Measurements from ENCODE around the gene ERN2.
"Not testable (repeated sequence)": the region's sequence is repeated elsewhere in the genome, so short reads cannot be mapped to it uniquely, and the experiment has no call there.

Gene ERN2

DNA sequence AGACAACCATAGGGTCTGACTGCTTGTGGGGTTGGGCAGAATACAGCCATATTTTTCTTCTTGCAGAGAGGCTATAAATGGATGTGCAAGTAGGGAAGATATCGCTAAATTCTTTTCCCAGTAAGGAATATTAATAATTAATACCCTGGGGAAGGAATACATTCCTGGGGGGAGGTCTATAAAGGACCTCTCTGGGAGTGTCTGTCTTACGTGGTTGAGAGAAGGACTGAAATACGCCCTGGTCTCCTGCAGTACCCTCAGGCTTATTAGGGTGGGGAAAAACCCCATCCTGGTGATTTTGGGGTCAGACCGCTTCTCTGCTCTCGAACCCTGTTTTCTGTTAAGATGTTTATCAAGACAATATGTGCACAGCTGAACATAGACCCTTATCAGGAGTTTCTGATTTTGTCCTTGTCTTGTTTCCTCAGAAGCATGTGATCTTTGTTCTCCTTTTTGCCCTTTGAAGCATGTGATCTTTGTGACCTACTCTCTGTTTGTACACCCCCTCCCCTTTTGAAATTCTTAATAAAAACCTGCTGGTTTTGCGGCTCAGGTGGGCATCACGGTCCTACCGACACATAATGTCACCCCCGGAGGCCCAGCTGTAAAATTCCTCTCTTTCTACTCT, 9.7 kb upstream of the ERN2 start:
- DNase-seq (ENCODE audit: low read depth, low spot score): not testable (repeated sequence)

DNA sequence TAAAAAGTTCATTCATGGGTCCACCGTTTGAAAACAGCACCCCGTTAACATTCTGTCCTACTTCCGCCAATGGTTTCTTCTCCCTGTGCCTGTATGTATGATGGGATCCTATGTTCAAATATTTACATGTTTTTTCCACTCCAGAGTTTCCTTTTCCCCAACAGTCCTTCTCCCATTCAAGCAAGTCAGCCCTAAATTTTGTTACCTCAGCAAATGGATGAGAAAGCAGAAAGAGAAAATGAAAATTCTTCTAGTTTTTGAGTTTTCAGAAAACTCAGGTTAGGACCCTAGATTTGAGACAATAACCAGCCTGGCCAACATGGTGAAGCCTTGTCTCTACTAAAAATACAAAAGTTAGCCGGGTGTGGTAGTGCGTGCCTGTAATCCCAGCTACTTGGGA, 3.5 kb upstream of the ERN2 start:
- DNase-seq (ENCODE audit: low read depth, low spot score): no peak

DNA sequence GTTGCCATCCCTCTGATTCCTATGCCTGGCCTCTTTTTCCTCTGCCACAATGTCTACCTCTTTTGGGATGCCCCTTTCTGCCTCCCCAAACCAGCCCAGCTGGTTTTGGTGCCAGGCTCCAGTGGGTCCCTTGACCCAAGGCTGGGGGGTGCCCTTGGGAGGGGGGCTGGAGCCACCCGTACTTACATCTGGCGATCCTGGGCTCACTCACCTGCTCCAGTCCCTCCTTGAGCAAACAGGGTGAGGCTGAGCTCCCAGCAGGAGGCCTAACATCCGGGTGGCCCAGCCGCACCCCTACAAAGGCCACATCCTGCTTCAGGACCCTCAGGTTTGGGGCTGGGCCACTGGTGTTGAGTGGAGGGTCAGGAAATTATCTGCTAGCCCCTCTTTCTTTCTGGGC, 1.2 kb downstream of the ERN2 start:
- DNase-seq (ENCODE audit: low read depth, low spot score): no peak

DNA sequence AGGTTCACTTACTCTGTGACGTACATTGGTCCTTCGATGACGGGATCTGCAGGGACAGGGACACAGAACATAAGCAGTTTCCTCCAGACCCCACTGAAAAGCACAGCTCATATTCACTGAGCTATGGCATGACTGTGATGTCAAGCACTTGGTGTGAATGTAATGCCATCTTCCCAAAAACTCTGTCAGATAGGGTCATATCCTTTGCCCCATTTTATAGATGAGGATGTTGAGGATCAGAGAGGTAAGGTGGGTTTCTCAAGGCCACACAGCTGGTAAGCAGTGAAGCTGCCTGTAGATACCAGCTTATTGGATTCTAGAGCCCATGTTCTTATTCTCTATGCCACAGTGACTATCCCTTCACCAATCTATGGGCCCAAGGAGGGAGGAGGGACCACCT, 2.5 kb downstream of the ERN2 start:
- no peak for DNase-seq (ENCODE audit: low read depth, low spot score)

DNA sequence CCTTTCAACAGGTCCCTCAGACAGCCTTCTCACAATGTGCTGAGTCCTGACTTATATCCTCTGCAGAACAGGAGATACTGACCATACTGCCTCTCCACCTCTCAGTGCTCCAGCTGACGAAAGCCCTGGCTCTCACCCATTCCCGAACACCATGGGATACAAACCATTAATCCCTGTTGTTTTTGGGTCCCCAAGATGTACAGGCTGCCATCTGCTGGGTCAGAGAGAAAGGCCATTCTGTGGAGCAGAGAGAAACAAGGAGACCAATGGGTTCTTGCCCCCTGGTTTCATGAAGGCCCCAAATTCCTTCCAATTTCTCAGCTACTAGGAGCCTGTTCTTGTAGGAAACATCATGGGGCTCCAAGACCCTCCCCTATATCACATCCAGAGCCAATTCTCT, 3.0 kb downstream of the ERN2 start:
- DNase-seq (ENCODE audit: low read depth, low spot score): no peak

DNA sequence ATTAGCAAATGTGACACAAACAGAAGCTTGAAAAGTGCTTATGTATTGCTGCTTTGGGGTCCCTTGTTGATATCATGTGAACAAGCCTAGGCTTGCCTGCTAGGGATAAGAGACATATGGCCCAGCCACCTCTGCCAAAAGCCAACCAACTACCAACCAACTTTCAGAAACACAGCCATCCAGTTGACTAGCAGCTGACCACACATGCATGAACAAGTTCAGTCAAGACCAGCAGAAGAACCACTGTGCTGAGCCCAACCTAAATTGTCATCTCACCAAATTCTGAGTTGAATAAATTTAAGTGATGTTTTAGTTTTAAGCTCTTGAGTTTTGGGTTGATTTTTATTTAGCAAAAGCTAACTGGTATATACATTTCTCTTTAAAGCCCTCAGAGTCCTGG, 3.5 kb downstream of the ERN2 start:
- DNase-seq (ENCODE audit: low read depth, low spot score): no peak

DNA sequence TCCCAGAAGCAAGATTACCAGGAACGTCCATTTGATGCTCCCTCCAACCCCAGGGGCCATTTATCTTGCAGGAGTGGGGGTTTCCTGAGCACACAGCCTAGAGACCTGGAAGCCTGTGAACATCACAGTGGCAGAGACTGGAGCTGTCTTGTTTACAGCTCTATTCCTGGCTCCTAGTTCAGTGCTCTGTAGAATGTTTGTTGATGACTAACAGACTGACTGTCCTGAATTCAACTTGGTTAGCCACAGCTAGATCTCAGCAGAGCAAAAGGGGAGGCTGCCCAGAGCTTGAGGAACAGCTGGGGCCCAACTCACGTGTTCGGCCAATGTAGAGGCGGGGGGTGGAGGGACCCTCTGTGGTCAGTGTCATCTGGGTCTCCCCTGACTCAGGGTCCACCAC, 6.6 kb downstream of the ERN2 start:
- DNase-seq (ENCODE audit: low read depth, low spot score): no peak

DNA sequence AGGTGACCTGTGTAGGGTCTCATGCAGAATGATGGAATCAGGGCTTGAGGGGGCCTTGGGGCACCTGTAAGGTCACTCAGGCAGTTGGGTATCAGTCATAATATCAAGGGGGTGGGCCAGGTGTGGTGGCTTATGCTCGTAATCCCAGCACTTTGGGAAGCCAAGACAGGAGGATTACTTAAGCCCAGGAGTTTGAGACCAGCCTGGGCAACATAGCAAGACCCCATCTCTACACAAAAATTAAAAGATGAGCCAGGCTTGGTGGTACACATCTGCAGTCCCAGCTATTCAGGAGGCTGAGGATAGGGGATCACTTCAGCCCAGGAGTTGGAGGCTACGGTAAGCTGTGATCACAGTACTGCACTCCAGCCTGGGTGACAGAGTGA, 7.5 kb downstream of the ERN2 start:
- DNase-seq (ENCODE audit: low read depth, low spot score): no peak

DNA sequence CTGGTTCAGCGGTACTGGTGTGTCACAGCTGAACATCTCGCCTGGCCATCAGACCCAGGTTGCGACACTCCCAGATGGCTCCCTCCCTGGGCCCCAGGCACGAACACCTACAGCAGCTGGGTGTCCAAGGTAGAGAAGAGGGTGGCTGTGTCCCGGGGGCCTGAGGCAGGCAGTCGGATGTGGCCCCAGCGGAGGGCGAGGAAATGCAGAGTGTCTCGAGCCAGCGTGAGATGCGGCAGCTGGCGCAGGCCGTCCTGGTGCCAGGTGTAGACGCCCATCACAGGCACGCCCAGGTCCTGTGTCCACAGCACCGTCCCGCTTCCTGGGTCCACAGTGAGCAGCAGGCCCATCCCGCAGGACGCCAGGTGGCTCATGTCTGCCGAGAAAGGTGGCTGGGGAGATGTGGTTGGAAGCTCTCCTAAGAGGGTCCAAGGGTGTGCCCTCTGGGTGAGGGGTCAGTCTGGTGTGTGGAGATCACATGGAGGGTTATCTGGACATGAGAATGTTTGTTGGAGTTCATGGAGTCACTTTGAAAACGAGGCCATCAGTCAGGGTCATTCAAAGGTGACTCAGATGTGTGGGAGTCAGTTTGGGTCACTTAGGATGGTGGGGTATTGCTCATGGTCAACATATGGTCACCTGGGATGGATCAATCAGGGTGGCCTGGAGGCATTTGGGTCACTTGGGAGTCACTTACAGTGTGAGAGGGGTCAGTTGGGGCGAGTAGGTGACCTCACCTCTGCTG, 8.1 kb downstream of the ERN2 start:
- no peak for DNase-seq (ENCODE audit: low read depth, low spot score)

DNA sequence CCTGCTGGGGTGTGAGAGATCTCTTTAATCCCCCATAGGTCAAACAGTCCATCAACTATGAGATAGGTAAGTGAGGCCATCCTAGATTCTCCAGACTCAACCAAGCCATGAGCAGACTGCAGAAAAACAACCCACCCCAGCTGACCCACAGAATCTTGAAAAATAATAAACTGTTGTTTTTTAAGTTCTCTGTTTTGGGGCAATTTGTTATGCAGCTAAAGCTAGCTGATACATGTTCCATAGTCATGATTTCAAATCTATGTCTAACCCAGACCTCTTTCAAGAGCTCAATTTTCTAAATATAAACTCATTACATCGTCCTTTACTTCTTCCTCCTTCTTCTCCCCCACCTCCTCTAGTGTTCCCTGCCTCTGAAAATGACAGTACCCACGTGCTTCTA, 10.1 kb downstream of the ERN2 start:
- no peak for DNase-seq (ENCODE audit: low read depth, low spot score)

DNA sequence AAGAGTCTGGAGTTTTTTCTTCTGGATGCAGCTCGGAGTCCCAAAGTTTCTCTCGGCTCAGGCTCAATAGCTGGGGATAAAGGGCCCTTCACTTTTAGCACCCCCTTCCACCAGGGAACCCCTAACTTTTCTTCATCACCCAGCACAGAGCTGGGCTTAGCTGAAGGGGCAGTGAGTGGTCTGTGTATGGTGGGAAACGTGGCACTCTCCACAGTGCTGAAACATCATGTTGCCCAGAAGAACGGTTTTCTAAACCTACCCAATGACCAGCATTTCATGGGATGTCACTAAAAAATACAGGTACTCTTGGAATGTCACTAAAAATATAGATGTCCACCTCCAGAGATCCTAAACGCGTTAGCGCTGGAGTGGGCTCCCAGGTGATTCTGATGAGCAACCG, 12.0 kb downstream of the ERN2 start:
- DNase-seq (ENCODE audit: low read depth, low spot score): no peak

DNA sequence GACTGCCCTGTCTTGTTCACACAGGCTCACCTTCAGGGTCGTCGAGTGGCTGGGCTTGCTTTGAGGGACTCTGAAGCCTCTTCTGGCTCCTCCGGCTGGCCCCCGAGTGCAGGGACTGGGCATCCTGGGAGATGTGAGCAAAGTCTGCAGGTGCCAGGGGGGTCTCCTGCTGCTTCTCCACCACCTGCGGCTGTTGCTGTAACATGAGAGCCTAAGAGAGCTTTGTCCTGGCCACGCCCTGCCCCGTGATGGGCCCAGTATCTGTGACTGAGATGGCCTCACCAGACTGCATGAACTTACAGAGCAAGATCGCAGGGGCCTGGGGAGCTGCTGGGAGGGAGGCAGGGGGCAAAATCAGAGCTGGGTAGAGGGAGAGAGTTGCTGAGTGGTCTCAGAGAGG, 12.5 kb downstream of the ERN2 start:
- DNase-seq (ENCODE audit: low read depth, low spot score): no peak

DNA sequence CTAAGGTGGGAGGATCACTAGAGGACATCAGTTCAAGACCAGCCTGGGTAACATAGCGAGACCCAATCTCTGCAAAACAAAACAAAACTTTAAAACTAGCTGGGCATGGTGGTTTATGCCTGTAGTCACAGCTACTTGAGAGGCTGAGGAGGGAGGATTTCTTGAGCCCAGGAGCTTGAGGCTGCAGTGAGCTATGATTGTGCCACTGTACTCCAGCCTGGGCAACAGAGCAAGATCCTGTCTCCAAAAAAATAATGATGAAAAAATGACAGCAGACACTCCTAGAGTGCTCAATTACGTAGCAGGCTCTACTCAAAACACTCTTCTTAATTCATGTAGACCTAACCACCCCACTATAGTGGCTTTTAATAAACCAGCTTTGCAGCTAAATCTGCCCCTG, 12.9 kb downstream of the ERN2 start:
- DNase-seq (ENCODE audit: low read depth, low spot score): no peak

DNA sequence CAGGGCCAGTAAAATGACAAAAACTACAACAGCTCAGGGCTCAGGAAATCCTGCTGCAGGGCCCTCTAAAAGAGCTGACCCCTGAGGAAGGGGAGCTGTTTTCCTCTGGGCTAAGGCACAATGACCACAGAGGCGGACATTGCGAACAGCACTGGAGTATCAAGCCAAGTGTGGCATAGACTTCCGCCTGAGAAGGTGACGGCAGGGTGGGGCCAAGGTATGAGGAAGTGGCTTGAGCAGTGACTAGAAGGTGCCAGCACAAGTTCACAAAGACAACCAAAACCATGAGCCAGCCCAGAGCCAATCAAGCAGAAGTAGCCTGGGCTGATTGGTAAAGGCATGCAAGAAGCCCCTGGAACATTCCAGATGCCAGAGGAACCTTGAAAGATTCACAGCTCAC, 13.9 kb downstream of the ERN2 start:
- DNase-seq (ENCODE audit: low read depth, low spot score): no peak

DNA sequence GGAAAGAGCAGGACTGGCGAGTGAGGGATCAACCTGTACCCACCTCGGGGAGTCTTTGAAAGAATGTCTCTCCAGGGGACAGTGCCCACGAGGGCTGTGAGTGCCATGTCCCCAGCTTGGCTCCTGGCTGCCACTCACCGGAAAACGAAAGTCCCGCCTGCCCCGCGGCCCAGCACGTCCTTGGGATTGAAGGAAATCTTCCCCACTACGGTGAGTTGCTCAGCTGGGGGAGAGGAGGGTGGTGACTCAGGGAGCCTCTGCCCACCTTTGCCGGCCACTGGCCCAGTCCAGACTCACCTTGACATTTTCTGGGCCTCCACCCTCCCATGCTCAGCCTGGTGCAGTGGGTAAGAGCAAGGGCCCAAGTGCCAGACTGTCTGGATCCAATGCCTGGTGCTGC, 17.3 kb downstream of the ERN2 start:
- no peak for DNase-seq (ENCODE audit: low read depth, low spot score)

DNA sequence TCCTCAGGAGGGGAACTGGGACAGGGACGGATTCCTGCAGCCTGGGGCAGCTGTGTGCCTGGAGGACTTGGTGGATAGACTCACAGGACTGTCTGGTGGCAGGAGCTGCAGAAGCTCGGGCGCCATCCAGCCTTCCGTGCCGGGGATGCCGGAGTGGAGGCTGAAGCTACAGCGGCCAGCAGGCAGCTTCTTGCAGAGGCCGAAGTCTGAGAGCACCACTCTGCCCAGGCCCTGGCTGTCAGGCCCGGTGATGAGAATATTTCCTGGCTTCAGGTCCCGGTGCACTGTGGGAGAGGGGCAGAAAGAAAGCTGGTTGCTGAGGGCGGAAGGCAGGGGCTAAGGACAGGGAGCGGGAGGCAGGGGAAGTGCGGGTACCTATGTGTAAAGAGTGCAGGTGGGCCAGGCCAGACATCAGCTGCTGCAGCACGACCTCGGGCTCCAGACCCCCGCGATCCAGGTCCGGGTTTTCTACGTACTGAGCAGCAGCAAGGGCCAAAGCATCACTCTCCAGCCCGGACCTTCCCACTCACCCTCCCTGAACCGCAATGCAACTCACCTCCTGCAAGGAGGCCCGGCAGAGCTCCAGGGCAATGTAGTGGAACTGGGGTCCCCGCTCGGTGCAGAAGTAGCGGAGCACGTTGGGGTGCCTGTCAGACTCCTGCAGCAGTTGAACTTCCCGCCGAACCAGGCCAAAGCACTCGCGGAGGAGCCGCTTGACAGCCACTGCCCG, 18.2 kb downstream of the ERN2 start:
- no peak for DNase-seq (ENCODE audit: low read depth, low spot score)

DNA sequence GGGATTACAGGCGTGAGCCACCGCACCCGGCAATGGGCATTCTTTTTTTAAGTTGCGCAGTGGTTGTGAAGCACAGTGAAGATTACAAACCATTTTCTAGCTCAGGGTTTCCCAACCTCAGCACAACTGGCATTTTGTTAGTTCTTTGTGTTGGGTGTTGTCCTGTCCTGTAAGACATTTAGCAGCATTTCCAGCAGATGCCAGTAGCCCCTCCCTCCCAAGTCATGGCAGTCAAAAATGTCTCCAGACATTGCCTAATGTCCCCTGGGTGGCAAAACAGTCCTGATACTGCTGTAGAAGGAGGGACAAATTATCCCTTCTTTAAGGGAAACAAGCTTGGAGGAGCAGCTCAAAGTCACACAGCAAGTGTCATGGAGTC, 18.8 kb downstream of the ERN2 start:
- DNase-seq (ENCODE audit: low read depth, low spot score): no peak

DNA sequence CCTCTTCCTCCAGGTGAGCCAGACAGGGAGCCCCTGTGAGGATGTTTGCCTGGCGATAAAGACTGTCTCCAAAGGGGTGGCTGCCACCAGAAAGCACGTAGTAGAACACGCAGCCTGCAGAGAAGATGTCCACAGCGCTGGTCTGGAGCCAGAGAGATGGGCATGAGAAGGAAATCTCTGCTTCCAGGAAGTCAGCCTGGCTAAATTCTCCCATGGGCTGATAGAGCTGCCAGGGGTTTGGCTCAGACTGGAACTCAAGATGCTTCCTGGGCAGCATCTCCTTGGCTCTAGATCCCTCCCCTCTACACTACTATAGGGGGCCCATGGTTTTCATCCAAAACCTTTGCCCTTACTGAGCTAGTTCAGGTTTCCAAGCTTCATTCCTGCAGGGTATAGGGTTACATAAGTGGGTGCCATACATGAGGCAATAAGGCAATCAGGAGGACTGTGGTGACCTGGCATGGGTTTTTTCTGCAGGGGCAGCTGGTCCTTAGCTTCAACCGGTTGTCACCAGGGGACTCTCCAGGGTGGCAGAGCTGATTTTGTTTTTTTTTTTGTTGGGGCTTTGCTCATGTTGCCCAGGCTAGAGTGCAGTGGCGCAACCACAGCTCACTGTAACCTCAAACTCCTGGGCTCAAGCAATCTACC, 20.7 kb downstream of the ERN2 start:
- no peak for DNase-seq (ENCODE audit: low read depth, low spot score)

DNA sequence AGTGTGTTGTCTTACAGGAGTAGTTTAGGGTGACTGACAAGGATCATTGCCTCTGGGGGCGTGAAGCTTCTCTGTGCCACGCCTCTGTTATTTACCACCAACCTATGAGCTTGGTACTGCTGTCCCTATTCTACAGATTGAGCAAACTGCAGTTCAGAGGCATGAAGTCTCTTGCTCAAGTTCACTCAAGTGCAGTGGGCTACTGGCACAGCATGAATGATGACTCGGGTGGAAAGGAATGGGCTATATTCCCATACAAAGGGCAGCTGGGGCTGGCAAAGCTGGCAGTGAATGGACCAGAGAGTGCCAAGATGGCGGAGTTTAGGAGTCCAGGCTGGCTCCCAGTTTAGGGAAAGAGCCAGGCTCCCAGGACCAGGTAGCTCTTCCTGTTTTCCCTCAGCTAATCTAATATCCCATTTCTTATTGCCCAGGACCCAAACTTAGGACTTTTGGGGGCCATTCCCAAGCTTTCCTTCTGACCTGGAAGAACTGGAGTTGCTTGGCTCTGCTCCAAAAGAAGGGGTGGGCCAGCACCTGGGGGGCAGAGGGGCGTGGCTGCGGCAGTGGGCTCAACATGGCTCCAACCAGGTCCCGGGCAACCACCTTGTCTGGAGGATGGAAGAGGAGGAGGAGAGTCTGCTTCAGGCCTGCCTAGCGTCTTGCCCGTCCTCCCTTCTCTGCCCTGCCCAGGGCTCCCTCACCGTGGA, 21.4 kb downstream of the ERN2 start:
- no peak for DNase-seq (ENCODE audit: low read depth, low spot score)

DNA sequence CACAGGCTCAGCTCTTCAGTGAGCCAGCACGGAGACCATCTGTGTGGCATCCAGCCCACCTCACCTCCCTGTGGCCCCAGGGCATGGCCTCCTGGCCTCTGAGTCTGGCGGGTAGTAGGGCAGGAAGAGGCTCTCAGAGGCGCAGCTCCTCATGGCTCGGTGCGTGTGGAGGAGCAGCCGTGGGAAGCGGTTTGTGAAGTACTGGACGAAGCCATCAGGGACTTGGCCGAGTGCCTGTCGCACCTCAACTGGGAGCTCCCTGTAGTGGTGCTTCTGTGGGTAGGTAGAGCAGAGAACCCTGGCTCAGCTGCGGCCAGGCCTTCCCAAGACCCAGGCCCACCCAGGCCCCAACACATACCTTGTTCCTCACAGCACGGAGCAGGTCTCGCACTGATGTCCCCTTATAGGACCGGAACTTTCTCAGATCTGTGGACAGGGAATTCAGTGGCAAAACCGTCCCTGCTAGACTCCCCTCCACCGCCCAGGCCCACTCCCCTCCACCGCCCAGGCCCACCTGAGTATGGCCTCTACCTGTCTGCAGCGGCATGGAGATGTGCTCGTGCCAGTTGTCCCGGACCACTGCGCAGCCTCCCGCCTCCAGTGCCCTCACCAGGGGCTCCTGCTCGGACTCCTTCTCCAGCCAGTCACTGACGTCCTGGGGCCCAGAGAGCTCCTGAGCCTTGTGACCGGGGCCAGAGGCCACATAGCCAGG, 22.1 kb downstream of the ERN2 start:
- no peak for DNase-seq (ENCODE audit: low read depth, low spot score)

DNA sequence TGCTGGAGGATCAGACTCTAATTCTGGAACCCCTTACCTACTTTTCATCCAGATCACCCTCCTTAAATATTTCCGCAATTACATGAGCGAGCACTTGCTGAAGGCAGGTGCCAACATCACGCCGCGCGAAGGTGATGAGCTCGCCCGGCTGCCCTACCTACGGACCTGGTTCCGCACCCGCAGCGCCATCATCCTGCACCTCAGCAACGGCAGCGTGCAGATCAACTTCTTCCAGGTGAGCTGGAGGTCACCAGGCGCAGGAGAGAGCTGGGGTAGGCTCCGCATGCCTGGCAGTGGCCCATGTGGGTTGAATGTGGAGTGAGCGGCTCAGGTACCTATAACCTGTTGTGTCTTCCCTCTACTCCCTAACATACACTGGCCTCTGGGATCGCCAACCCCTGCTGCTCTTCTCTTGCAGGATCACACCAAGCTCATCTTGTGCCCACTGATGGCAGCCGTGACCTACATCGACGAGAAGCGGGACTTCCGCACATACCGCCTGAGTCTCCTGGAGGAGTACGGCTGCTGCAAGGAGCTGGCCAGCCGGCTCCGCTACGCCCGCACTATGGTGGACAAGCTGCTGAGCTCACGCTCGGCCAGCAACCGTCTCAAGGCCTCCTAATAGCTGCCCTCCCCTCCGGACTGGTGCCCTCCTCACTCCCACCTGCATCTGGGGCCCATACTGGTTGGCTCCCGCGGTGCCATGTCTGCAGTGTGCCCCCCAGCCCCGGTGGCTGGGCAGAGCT, 23.4 kb downstream of the ERN2 start:
- DNase-seq (ENCODE audit: low read depth, low spot score): no peak
